ENCODE measurements around the gene OTOP3. TPM values are rescaled to one million over a fixed set of nuclear protein-coding genes. Genes with fewer than 3 reads are reported as not detected.

The OTOP3 gene
- polyA plus RNA-seq, 1 donor (not counting 4 experiments of a cell fraction or from before 2014, with no cell fraction given) = 0.03 TPM

GRCh38 chr17:74954115-74954514 is 18.4 kb downstream of the OTOP3 start:
- H4K20me1 ChIP-seq (ENCODE audit: control insufficient read depth, extremely low read depth, insufficient read depth, low read length) = no peaks in the 10 kb centered on the region
- H3K27ac ChIP-seq (ENCODE audit: control insufficient read depth, insufficient read depth, low read length) = no peak overlapping the region
- peaks cover 6% of the 10 kb centered on the region for H3K27me3 ChIP-seq (ENCODE audit: control insufficient read depth, extremely low read depth, insufficient read depth, low read length)
- no peaks in the 10 kb centered on the region for H3K9me1 ChIP-seq (ENCODE audit: control insufficient read depth, extremely low read depth, insufficient read depth, low read length)
- dilution Hi-C loops (cut with MboI; ENCODE audit: extremely low pct_ligation_motif_present, low sequenced_read_pairs) = no loop called here
- TF ChIP-seq CTCF (optimal IDR thresholded peaks at IDR 0.05 in 1 of 3, IDR thresholded peaks at IDR 0.05 in 1 of 3, conservative IDR thresholded peaks at IDR 0.05 in 1 of 3; ENCODE audit: extremely low read depth in 1 of 3, insufficient read depth in 2 of 3, low read length in 3 of 3) (no peak), EZH2 (IDR thresholded peaks at IDR 0.05; ENCODE audit: low read length) (no peak)
- no peak overlapping the region for H2AFZ ChIP-seq (ENCODE audit: control insufficient read depth, low read length)
- no peak overlapping the region for H3K9ac ChIP-seq (ENCODE audit: control insufficient read depth, extremely low read depth, insufficient read depth, low read length)
- DNase-seq (ENCODE audit: low read depth, low spot score) (no peak), FAIRE-seq (no peak)
- H3K9me3 ChIP-seq (ENCODE audit: control insufficient read depth, low read depth, low read length) = peaks cover 3% of the 10 kb centered on the region
- no peaks in the 10 kb centered on the region for H3K4me1 ChIP-seq (ENCODE audit: control insufficient read depth, extremely low read depth, insufficient read depth, low read length)
- H3K4me3 ChIP-seq (ENCODE audit: control insufficient read depth in 2 of 3, extremely low read depth in 1 of 3, insufficient read depth in 2 of 3, low read depth in 1 of 3, low read length in 3 of 3) = no peak overlapping the region
- no peaks in the 10 kb centered on the region for H3K79me2 ChIP-seq (ENCODE audit: control insufficient read depth, insufficient read depth, low read length)
- H3K36me3 ChIP-seq (ENCODE audit: control insufficient read depth in 2 of 2, extremely low read depth in 1 of 2, insufficient read depth in 2 of 2, low read length in 2 of 2) = no peaks in the 10 kb centered on the region
- no peak overlapping the region for H3K4me2 ChIP-seq (ENCODE audit: control insufficient read depth, extremely low read depth, insufficient read depth, low read depth, low read length)

- Histone ChIP-seq H3K79me2 (ENCODE audit: control insufficient read depth, insufficient read depth, low read length) (no peaks in the 10 kb centered on the region), H3K9me1 (ENCODE audit: control insufficient read depth, extremely low read depth, insufficient read depth, low read length) (no peaks in the 10 kb centered on the region), H2AFZ (ENCODE audit: control insufficient read depth, low read length) (no peak overlapping the region), H3K27ac (ENCODE audit: control insufficient read depth, insufficient read depth, low read length) (no peak overlapping the region), H3K4me3 (ENCODE audit: control insufficient read depth in 2 of 3, extremely low read depth in 1 of 3, insufficient read depth in 2 of 3, low read depth in 1 of 3, low read length in 3 of 3) (no peak overlapping the region), H4K20me1 (ENCODE audit: control insufficient read depth, extremely low read depth, insufficient read depth, low read length) (no peaks in the 10 kb centered on the region), H3K9me3 (ENCODE audit: control insufficient read depth, low read depth, low read length) (peaks cover 3% of the 10 kb centered on the region), H3K36me3 (ENCODE audit: control insufficient read depth in 2 of 2, extremely low read depth in 1 of 2, insufficient read depth in 2 of 2, low read length in 2 of 2) (no peaks in the 10 kb centered on the region), H3K27me3 (ENCODE audit: control insufficient read depth, extremely low read depth, insufficient read depth, low read length) (peaks cover 6% of the 10 kb centered on the region), H3K4me2 (ENCODE audit: control insufficient read depth, extremely low read depth, insufficient read depth, low read depth, low read length) (no peak overlapping the region), H3K9ac (ENCODE audit: control insufficient read depth, extremely low read depth, insufficient read depth, low read length) (no peak overlapping the region), H3K4me1 (ENCODE audit: control insufficient read depth, extremely low read depth, insufficient read depth, low read length) (no peaks in the 10 kb centered on the region)
- DNase-seq (ENCODE audit: low read depth, low spot score) (no peak), FAIRE-seq (no peak)
- dilution Hi-C loops (cut with MboI; ENCODE audit: extremely low pct_ligation_motif_present, low sequenced_read_pairs) = no loop called here
- TF ChIP-seq CTCF (optimal IDR thresholded peaks at IDR 0.05 in 1 of 3, IDR thresholded peaks at IDR 0.05 in 1 of 3, conservative IDR thresholded peaks at IDR 0.05 in 1 of 3; ENCODE audit: extremely low read depth in 1 of 3, insufficient read depth in 2 of 3, low read length in 3 of 3) = no peak
- no peak for TF ChIP-seq EZH2 (IDR thresholded peaks at IDR 0.05; ENCODE audit: low read length)
Observed at GRCh38 chr17:74954665-74955421, 19.1 kb downstream of the OTOP3 start.
